GM23248 (cell line): ENCODE data around the gene MRPS34.

Source experiments
- EZH2 ChIP-seq: fragments of 200-600 bp; sonication (generic); IDR thresholded peaks from 2 replicates; pipeline ENCODE4 v1.6.1; 2018; ENCODE audit warnings: antibody characterized with exemption, mild to moderate bottlenecking; ENCODE audit not compliant: insufficient read depth, poor library complexity, severe bottlenecking
- EZH2phosphoT487 ChIP-seq: fragments of 200-600 bp; sonication (generic); IDR thresholded peaks from 2 replicates; pipeline ENCODE4 v1.6.1; 2018; ENCODE audit warnings: antibody characterized with exemption, moderate library complexity, mild to moderate bottlenecking, low read depth; ENCODE audit not compliant: insufficient read depth

GRCh38 chr16:1759511-1759910 lies 13.4 kb downstream of the MRPS34 start:
- TF ChIP-seq EZH2 (no peak), EZH2phosphoT487 (no peak)
